Inferior parietal cortex (tissue), 1 donor: ENCODE data around the gene GOLGA6A.
"Not testable (repeated sequence)": the region's sequence is repeated elsewhere in the genome, so short reads cannot be mapped to it uniquely, and the experiment has no call there.

Source experiments
- DNase-seq: peaks from one replicate; pipeline ENCODE4 v3.0.0-alpha.2; 2016; ENCODE audit errors: extremely low spot score

Gene GOLGA6A

DNA sequence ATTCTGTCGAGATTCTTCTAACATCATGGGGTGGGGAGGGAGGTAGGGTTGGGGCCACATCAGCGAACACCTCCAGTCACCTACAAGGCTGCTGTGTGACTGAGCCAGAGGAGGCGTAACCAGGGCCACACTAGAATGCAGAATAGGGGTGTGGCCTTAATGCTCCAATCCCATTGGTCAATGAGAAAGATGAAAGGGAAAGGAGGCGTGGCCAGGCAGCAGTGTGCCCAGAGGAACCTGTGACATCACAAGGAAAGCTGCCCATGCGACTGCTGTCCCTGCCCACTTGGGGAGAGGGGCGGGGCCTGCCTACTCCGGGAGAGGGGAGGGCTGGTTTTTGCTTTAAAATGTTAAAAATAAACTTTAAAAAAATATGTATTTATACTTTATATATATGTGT is at the start of gene GOLGA6A:
GOLGA6A (minus strand) TSS at position 101 of the 400 bp plus-strand sequence; CDS start at position 60, 41 bp downstream.
- not testable (repeated sequence) for DNase-seq

DNA sequence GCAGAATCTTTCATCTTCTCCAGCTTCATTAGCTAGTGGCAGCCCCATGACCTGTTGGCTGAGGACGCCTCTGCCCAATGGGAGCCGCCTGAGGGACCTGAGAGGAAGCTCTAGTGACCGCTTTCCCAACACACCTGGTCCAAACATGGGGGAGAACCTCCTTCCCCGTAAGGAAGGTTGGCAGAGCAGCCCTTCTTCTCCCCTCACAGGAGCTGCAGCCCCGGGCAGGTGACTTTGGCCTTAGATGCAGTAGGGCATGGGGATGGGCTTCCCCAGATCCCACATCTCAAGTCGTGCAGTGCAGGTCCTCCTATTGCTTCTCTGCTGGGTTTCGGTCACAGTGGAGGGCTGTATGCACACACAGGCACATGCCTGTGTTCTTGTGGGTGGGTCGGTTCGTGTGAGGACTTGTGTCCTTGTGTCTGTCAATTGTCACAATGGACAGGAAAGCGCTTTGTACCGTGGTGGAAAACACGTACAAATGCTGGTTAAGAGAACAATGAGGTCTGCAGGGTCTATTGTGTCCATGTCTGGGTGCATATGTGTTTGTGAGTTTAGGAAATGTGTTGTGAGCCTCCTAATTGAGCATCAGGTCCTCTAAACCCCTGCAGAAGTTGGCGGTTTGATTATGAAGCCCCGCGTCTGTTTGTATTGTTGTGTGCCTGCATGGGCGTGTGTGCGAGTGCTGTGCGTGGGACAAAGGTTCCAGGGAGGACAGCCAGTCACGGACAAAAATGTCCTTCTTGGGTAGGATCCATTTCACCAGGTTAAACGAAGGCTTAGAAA is 49.5 kb upstream of the GOLGA6A start:
- no peak for DNase-seq

- no peak for DNase-seq
Observed at GRCh38 chr15:74130849-74131627, 48.7 kb upstream of the GOLGA6A start.

GRCh38 chr15:74130155-74130848 is 48.0 kb upstream of the GOLGA6A start, which contains the start of gene ISLR2:
TSS of gene ISLR2 (plus strand) at chr15:74130586. CDS start at chr15:74132755, 2,169 bp downstream.
- no peak for DNase-seq

DNA sequence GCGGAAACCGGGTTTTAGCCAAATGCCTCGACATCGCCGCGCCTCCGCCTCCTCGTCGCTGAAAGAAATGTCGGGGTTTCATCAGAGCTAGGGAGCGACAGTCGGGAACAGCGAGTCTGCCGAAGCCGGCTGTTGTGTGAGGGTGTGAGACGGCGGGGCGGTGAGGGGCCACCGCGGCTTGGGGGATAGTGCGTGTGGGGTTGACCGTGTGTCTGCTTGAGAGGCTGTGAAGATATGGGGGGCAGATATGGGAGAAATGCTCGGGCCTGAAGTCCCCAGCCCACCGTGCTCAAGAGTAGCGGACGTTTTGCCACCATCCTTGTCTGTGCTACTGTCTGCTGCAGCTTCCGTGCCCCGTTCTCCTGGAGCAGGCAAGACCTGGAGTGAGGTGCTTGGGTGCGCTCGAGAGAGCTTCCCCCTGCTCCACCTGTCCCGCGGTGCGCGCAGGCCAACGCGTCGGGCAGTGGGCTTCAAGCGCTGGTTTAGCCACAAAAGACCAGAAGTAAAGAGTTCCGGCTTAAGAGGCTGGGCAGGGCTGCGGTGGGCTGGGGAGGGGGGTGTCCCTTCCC is 47.3 kb upstream of the GOLGA6A start:
- no peak for DNase-seq

DNA sequence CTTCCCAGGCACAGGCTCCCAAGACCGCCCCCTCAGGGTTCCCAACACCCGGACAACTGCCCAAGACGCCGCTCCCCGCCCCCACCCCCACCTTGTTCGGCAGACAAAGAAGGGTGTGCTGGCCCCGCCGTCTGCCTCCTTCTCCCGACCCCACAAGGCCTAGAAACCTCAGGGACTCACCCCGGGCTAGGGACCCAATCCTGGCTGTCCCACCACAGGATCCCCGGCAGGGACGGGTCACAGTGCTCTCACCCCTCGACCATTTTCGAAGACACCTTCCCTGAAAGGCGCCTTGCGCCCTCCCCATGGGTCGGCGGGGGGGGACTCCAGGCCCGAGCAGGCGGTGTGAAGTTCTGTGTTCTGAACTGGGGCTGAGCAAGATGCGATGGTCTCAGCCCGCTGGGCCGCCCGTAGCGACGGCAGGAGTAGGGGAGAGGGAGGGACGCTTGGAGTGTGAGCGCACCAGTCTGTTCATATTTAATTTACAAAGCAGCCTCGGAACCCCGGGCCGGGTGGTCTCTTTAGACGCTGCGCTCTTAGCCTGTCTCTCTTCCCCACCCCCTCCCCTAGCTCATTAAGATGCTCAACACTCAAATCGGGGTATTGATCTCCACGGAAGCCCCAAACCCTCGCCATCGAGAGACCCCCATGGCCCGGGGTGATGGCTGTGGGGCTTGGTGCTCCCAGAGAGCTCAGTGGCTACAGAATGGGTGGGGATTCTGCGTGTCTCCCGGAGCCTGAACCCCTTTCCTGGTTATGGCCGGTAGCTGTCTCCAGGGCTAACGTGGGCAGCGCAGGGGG is 46.6 kb upstream of the GOLGA6A start:
- DNase-seq: no peak

DNA sequence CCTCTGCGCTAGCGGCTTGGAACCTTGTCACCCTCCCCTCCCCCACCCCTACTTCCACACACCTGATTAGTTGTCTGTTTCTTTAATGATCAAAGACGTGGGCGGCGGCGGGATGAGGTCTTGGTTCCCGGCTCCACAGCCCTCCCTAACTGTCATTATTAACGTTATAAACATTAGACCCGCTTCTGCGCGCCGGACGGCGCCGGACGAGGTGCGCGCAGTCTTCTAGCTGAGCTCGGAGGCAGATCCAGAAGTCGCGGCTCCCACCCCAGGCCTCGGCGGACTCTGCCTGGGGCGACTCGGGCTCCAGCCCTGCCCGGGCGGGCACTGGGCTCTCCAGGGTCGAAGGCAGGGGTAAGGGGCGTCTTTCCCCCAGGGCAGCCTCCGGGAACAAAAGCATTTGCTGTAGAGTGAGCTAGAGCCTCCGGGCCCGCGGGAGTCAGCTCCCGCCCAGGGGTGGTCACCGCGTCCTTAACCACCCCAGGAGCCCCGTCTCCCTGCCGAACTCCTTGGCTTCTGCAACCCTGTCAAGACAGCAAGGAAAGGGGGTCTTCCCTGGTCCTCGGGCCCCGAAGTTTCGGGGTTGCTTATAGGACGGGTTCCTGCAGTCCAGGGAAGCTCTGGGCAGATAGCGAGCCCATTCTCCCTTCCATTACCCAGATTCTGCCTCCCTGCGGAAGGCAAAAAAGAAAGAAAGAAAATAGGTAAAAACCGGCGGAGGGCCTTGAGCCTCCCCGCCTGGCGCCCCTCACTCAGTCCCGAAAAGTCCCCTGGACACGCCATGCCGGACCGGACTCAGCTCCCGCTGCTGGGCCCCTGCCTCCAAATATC is 45.8 kb upstream of the GOLGA6A start:
- no peak for DNase-seq

DNA sequence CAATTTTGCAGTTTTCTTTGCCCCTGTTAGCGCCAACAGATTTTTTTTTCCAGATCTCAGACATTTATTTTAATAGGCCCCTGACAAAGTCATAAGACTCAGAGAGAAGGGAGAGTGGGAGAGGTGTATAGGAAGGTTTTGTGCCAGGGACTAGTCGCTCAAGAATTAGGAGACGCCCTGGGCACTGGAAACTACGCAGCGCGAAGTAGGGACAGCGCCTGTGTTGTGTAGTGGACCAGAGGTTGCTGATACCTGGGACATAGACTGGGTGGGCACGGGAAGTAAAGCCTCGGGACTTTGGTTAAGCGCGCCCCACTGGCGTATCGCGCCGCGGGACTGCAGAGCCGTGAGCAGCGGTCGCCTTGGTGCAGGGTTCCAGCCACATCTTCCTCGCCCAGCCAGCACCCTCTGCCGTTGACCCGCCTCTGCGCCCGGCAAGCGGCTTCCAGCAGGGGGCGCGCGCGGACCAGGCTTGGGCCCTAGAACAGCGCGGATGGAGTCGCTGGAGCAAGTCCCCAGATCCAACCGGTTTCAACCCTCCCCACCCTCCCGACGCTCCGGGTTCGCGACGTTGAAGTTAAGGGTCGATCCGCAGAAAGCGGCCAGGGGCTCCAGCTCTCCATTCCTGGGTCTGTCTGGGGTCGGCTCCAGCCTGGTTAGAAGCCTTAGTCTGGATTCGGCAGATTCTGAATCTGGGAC is 45.1 kb upstream of the GOLGA6A start:
- peak; percentile 84 for DNase-seq

GRCh38 chr15:74124759-74125158 is 42.4 kb upstream of the GOLGA6A start:
- no peak for DNase-seq

GRCh38 chr15:74124196-74124595 is 41.8 kb upstream of the GOLGA6A start:
- no peak for DNase-seq

GRCh38 chr15:74123658-74124057 is 41.3 kb upstream of the GOLGA6A start:
- no peak for DNase-seq

- no peak for DNase-seq
Observed at GRCh38 chr15:74123131-74123429, 40.7 kb upstream of the GOLGA6A start.

DNA sequence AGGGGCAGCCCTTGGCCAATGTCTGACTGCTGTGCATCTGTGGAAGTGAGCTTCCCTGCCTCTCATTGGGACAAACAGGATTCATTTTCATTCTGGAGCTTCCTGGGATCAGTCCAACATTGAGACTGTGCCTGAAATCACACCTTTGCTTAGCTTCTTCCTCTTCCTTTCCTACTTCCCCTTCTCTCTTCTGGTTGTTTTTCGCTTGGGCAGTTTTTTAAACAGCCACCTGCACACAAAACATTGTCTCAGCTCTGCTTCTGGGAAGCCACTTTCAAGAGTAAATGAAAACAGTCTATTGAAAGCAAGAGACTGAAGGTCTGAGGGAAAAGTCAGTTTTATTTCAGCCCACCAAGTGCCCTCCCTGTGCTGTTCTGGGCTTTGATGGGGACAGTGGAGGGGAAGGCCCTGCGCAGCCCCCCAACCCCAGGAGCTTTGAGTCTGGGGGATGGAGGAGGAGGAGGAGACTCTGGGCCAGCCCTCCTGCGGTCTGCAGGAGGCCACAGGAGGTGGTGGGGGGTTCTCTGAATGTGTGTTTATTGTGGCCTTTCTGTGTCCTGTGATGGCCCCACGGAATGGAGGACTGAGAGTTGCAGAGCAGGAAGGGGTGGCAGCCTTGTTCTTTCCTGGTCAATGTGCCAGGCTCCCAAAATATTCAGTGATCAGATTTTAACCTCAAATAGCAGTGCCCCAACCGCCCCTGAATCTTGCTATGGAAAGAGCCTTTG is 40.2 kb upstream of the GOLGA6A start:
- no peak for DNase-seq

DNA sequence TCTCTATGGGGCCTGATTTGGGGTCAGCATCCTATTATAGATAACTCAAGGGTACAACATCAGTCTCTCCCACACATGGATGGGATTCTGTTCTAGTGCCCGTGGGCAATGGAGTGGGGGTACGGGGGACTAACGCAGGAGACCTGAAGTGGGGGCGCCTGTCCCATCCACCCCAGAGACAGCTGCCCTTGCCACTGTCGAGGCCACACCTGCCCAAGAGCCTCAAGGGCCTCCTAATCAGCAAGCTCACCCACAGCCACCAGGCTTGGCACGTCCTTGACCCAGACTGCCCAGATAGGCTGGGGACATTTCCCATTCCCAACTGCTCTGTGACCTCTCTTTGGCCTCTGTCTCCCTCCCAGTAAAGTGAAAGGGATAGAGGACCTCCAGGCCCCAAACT is 39.5 kb upstream of the GOLGA6A start:
- no peak for DNase-seq

DNA sequence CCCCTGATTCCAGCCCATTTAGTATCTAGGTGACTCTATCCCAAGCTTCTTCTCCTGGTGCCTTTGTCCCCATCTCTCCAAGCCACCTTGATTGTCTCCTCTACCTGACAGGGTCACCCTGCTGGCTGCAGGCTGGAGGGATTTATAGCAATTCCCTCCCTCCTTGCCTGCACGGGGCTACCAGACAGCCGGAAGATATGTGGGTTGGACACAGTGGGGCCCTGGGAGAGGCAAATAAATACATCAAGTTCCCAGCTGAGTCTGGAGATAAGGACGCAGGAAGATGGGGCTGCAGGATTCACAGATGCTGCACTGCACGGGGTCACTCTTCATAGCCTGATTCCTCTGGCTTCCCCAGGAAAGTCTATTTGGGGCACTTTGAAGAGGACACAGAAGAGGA is 38.7 kb upstream of the GOLGA6A start:
- no peak for DNase-seq

DNA sequence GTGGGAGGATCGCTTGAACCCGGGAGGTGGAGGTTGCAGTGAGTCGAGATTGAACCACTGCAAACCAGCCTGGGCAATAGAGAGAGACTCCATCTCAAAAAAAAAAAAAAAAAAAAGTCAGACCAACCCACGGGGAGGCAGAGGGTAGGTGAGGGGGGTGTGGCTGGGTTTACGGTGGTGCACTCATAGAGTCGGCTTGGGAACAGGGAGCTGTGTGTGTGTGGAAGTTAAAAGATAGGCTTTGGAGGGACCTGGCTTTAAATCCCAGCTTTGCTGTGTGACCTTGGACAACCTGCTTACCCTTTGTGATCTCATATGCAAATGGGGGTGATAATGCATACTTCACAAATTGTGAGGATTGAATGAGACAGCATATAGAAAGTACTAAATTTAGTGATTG is 38.1 kb upstream of the GOLGA6A start:
- DNase-seq: no peak

GRCh38 chr15:74109713-74110112 is 27.4 kb upstream of the GOLGA6A start:
- DNase-seq: no peak

- not testable (repeated sequence) for DNase-seq
Observed at GRCh38 chr15:74108611-74109010, 26.3 kb upstream of the GOLGA6A start.

DNA sequence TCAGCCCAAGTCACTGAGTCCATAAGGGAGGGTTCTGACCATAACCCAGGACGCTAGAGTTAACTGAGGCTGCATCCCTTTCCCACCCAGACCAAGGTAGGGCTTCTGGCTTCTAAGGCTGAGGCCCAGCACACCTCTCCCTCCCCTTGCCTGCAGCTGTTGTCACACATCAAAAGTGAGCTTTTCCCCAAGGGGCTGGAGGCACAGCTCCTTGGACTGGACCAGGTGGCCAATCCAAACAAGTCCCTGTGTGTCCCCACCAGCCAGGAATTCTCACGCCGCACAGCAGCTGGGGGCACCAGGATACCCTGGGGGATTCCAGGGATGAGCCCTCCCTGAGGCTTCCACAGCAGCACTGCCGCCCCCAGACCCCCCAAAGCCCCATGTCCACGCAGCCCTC is 25.8 kb upstream of the GOLGA6A start:
- no peak for DNase-seq
